ENCODE results near the gene DNAJC18. TPM values are rescaled to one million over a fixed set of nuclear protein-coding genes. Genes with fewer than 3 reads are reported as not detected.

Gene DNAJC18
- total RNA-seq, 2 experiments from 2014 or later, result 26.3 to 26.7 TPM

DNA sequence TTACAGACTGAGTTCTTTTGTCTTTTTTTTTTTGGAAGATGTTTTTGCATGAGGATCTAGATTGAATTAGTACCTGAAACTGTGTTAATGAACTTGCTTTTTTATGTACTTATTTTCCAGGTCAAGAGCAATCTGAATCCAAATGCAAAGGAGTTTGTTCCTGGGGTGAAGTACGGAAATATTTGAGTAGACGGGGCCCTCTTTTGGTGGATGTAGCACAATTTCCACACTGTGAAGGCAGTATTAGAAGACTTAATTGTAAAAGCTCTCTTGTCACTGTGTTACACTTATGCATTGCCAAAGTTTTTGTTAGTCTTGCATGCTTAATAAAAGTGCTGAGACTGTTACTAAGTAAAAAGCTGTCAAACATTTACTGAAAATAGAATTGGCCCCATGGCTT lies 70.7 kb downstream of the DNAJC18 start:
- POLR2A ChIA-PET, result no interaction called here
- CTCF ChIA-PET, result no interaction called here

GRCh38 chr5:139364466-139364865 lies 74.9 kb downstream of the DNAJC18 start:
- POLR2A ChIA-PET, result no interaction called here
- CTCF ChIA-PET, result interaction anchor here (0.6 kb wide), 1 partner anchor 115 kb away, joined by 3 read pairs; no protein-coding TSS in a partner anchor

DNA sequence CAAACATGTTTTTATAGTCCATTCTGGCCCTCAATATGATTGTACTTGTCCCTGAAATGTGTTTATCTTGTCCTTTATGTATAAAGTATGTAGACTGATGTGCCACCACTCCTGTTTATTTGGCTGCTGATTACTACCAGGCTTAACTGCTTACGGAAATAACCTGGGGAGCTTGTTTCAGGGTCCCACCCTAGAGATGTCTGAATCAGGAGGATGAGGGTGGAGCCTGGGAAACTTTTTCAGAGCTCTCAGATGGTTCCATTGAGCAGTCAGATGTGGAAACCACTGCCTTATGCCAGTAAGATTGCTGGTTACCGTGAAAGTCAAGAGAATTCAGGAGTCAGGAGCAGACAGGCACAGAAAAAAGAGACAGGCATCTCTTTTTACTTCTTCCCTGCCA lies 75.4 kb downstream of the DNAJC18 start:
- ChIA-PET CTCF (no interaction called here), POLR2A (no interaction called here)

GRCh38 chr5:139361835-139362429 lies 77.4 kb downstream of the DNAJC18 start:
- POLR2A ChIA-PET, result interaction anchor here (0.6 to 1.3 kb wide), 3 partner anchors 20 to 100 kb away, joined by 4 to 7 read pairs (median 4); partner anchors contain the start of gene PAIP2

GRCh38 chr5:139360384-139360783 lies 78.9 kb downstream of the DNAJC18 start:
- ChIA-PET CTCF (no interaction called here), POLR2A (interaction anchor here (0.7 kb wide), 1 partner anchor 9 kb away, joined by 3 read pairs; no protein-coding TSS in a partner anchor)

More at GRCh38 chr5:139361835-139362429, 77.4 kb downstream of the DNAJC18 start:
- CTCF ChIA-PET, result interaction anchor here (0.7 kb wide), 1 partner anchor 607 kb away, joined by 5 read pairs; no protein-coding TSS in a partner anchor

Other genes with a start within 250 kb of the DNAJC18 start
- gene SIL1, start 241.2 kb downstream of the DNAJC18 start, total RNA-seq, result 10 to 100 TPM; 26.3 to 27.2 TPM
- gene MATR3, start 145.8 kb downstream of the DNAJC18 start, total RNA-seq, result 100 to 1,000 TPM; 170 to 210 TPM
- 10 to 100 TPM; 83.6 to 84.1 TPM for gene PAIP2, start 97.7 kb downstream of the DNAJC18 start, total RNA-seq
- under 1 TPM; 0.40 to 0.65 TPM for gene SLC23A1, start 56.2 kb downstream of the DNAJC18 start, total RNA-seq
- 10 to 100 TPM; 16.0 to 20.2 TPM for gene MZB1, start 49.6 kb downstream of the DNAJC18 start, total RNA-seq
- 1 to 10 TPM; 8.2 to 8.9 TPM for gene PROB1, start 44.4 kb downstream of the DNAJC18 start, total RNA-seq
- gene SPATA24, start 35.4 kb downstream of the DNAJC18 start, total RNA-seq, result 1 to 10 TPM; 2.4 to 2.9 TPM
- 1 to 10 TPM in 1 of 2 experiments, under 1 TPM in 1; 0.55 to 1.2 TPM for gene ECSCR, start 23.2 kb upstream of the DNAJC18 start, total RNA-seq
- under 1 TPM; 0.08 to 0.10 TPM for gene SMIM33, start 31.5 kb upstream of the DNAJC18 start, total RNA-seq
- 100 to 1,000 TPM; 107 to 114 TPM for gene STING1, start 43.2 kb upstream of the DNAJC18 start, total RNA-seq
- gene UBE2D2, start 121.8 kb upstream of the DNAJC18 start, total RNA-seq, result 100 to 1,000 TPM; 264 to 283 TPM
- 1 to 10 TPM; 2.7 TPM for gene CXXC5, start 208.8 kb upstream of the DNAJC18 start, total RNA-seq